HG03025 (cell line): Measurements from ENCODE around the gene ITGAV.

Experiments used
- ATAC-seq: cut with Tn5 transposase; IDR thresholded peaks from one replicate; pipeline ENCODE4 v1.9.1; 2021; ENCODE audit warnings: mild to moderate bottlenecking, moderate library complexity; ENCODE audit not compliant: unreplicated experiment, low FRiP score

Gene ITGAV

DNA sequence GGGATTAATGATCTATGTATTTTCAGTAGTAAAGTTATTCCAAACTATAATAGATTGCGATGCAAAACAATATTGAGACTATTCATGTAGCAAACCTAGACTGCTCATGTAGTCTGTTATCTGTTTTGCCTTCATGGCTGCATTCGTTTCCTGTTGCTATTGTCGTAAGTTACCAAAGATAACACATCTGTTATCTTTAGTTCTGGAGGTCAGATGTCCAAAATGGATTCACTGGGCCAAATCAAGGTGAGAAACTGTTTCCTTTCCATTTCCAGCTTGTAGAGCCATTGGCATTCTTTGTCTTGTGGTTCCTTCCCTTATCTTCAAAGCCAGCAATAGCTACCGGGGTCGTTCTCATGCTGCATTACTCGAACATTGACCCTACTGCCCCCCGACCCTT is 20.9 kb downstream of the ITGAV start:
- ATAC-seq = no peak

DNA sequence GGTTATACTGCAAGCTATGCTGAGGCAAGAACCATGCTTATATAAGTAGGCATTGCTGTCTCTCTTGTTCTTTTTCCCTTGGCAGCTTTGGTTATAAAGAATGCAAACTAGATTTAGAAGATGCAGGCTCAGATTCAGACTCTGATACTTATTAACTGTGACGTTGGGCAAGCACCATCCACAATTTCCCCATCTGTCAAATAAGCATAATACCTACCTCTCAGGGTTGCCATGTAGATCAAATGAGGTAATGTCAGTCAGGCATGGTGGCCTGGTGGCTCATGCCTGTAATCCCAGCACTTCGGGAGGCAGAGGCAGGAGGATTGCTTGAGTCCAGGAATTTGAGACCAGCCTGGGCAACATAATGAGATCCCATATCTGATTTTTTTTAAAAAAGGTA is 21.7 kb downstream of the ITGAV start:
- ATAC-seq = no peak

DNA sequence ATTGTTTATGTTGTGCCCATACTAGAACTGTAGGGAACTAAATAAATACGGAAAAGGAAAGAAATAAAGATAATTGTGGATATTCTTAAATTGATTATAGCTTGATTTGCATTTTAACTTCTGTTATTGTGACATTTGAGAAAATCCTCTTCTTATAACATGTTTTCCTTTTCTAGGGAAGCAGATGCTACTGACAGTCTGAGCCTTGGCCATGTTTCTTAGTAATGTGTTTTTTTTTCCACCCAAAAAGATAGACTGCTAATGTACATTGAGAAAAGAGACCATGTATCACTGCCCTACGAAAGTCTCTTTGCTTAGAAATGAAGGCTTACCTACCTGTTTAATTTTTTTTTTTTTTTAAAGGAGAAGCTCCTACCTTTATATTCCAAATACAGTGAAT is 22.2 kb downstream of the ITGAV start:
- no peak for ATAC-seq

DNA sequence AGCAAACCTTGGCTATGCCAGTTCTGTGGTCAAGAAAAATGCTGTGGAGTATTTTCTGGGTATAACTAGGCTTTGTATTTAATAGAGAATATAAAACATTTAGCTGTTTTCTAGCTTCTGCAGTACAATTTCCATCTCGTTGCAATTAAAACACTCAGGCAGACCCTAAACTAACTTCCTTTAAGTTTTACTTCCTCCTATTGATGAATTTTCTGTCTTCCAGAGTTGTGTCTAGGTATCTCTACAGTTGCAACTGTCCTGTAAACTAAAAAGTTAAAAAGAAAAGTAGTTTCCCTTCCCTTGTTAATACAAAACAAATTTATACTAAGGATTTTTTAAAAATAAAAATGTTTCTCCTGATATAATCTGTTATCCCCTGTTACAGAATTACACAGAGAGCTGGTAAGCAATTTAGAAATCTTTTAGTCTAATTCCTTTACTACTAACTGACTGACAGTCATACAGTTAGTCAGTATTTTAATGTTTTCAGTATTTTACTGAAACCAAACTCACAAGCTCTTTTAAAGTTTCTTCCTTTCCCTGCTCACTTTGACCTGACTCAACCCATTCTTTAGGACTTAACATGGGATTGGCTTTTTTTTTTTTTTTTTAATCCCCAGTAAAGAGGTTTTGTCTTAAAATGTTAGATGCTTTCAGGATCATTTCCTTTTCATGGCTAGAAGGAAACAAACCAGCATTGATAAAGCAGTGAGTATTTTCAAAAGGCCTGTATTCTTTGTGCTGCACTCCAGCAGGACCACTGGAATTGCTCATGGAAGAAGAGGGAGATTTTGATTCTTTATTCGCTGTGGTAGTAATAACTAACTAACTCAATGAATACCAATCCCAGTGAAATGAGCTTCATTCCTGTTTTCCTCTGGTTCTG is 22.9 kb downstream of the ITGAV start:
- ATAC-seq = no peak

DNA sequence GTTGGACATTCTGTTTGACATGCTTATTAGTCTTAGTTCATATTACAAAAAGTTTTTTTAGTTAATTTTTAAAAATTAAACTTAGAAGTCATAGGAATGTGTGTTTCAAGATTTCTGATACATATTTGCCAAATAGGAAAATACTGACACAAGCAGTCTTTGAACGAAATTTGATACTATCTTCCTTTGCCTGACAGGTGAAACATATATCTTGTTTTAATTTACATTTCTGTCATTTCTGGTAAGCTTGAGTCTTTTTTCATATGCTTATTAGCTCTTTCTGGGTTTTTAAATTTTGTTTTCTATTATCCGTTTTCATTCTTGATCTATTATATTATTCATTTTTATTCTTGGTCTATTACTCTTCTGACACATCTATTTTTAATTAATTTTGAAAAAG is 24.5 kb downstream of the ITGAV start:
- no peak for ATAC-seq

DNA sequence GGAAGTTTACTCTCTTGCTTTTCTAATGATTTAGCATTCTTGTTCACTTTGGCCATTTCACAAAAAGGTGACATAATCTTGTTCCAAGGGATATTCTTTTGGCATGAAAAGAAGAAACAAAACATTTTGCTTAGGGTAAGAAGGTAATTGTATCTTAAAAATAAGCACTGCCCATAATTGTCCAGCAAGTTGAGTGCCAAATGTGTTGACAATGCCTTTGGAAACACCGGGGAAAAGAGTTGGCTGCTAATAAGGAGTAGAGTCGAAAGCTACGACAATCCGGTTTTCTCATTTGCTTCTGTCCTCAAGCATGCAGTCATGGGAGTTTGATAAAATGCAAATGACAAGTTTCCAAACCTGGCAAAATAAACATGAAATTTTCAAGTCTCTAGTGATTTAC is 27.3 kb downstream of the ITGAV start:
- no peak for ATAC-seq

DNA sequence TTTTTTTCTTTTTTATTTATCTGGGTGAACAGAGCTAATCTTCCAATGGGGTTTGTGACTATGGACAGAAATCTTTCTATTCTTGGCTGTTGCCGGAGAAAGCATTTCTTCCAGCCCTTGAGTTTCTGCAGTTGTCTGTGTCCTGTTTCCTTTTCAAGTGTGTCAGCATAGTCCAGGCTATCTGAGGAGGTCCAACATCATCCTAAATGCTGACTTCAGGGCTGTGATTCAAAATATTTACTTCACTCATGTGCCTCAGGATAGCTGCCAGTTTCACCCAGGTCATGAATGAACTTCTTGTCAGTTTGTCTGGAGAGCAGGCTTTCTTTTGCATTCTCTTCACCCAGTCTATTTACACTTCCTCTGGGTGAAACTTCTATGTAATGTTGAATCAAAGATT is 27.9 kb downstream of the ITGAV start:
- ATAC-seq = no peak

DNA sequence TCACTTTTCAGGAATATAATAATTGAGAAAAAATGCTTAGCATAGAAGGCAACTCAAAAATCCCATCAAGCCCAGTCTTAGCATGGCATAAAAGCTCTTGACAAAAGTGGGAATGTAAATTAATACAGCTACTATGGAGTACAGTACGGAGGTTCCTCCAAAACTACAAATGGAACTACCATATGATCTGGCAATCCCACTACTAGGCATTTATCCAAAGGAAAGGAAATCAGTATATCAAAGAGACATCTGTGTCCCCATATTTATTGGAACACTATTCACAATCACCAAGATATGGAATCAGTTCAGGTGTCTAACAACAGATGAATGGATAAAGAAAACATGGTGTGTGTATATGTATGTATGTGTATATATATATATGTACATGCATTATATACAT is 28.8 kb downstream of the ITGAV start:
- ATAC-seq = no peak

DNA sequence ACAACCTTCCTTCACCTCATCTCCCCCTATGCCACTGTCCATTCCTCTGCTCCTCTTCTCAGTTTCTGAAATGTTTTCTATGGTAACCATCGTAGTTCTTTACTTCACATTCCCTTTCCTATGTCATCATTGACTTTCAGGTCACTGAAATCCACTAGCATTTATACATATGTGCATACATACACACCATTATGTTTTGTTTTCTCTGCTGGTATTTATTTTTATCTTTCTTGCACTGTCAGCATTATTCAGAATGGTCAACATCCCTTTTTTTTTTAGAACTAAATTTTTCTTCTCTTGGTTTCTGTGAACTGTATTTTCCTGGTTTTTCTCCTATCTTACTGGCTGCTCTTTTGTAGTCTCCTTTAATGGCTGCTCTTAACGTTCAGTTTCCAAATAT is 33.2 kb downstream of the ITGAV start:
- ATAC-seq = no peak

DNA sequence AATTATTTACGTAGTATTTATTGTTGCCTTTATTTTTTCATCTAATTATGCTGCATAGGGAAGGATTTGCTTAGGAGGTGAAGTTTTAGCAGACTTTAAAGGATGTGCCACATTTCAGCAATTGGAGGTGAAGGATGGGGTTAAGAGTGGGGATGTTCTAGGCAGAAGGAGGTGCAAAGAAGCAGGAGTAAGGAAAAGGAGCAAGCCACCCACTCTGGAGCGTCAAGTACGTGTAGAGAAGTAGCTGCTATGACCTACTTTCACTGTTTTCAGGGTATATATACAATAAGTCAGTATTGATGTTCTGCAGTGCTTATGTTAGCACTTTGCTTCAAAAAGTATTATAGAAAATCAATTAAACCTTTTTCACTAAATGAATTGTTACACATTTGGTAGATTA is 34.4 kb downstream of the ITGAV start:
- no peak for ATAC-seq

DNA sequence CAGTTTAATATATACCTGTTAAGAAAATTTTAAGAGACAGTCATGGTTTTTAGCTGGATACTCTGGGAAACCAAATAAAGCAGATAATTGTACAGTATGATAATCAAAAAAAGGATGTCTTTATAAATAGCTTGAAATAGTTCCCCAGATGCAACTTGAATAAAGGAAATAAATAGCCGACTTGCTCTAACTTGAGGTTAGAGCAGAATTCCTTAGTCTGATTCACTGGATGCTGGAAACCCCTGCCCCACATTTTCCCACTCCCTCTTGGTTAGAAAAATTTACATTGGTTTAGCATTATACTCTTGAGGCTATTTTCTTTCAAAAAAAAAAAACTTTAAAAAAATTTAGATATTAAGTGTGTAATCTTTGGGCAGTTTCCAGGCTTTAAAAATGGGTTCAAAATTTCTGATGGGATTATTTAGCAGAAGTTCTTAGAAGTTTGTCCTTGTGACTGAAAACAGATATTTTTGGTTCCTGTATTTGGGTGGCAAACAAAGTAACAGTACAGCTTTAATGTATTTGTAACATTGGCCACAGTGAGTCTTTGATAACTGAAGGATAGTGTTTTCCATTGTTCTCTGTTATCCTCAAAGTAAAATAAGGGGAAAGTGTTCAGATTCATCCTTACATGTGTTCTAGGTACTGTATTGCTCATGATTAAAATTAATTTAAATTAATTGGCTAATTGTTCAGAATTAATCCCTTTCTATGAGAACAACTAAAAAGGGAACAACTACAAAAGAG is 39.6 kb downstream of the ITGAV start:
- no peak for ATAC-seq

DNA sequence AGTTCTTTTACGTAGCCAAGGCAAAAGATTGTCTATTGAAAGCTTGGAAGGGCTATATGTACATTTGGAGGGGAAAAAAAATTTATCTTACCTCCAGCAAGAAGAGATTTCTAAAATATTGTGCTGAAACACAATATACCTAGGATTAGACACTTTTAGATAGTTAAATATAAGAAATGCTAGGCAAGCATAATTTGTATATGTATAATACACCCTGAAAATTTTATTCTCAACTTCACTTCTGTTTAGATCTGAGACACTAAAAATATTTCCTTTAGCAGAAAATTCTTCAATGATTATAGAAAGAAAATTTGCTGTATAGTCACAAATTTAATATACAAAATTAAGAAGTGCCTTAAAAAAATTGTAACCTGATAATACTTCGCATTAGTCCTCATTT is 42.6 kb downstream of the ITGAV start:
- no peak for ATAC-seq

DNA sequence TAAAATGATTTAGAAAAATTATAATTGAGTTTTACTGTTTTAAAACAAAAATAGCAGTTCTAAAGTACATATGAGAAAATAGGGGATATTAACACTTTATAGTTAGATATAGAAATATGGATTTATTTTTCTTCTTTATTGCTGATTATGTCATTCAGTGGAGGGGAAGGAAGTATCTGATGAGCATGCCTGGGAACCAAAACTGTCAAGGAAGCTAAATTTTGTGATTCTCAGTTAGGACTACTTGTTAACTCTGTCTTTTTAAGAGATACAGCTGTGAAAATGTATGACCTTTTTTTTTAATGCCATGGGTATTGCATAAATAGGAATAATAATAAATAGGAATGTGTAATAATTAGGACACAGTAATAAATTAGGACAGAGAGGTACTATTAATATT is 44.8 kb downstream of the ITGAV start:
- no peak for ATAC-seq

DNA sequence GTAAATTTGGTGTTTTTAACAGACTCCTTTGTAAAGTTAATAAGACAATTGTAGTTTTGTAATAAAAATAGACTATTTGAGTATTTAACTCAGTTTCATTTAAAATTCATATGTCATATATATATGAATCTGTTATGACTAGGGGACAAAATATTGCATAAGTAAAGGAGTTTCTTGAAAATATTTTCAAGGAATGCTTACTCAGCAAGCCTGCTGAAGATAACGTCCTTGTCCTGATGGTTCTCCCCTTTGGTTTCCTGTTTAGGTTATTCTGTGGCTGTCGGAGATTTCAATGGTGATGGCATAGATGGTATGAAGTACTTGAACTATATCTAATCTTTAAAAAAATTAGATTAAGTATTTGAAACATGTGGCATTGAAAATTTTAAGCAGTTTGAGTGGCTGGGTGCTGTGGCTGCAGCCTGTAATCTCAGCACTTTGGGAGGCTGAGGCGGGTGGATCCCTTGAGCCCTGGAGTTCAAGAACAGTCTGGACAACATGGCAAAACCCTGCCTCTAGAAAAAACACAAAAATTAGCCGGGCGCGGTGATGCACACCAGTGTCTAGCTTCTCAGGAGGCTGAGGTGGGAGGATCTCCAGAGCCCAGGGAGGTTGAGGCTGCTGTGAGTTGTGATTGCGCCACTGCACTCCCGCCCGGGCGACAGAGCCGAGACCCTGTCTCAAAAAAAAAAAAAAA is 47.1 kb downstream of the ITGAV start:
- ATAC-seq = no peak

DNA sequence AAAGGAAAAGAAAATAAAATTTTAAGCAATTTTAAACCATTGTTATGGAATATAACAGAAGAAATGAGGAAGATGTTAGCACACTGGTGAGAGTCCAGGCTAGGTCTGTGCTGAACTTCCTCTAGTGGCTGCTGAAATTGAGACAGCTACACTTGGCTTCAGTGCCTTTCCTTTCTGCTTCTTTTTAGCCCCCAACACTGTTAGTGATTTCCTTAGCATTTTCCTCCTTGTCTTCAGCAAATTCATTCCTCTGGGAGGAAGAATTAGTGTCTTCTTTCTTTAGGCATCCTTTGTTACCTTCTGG is 47.6 kb downstream of the ITGAV start:
- ATAC-seq = no peak

DNA sequence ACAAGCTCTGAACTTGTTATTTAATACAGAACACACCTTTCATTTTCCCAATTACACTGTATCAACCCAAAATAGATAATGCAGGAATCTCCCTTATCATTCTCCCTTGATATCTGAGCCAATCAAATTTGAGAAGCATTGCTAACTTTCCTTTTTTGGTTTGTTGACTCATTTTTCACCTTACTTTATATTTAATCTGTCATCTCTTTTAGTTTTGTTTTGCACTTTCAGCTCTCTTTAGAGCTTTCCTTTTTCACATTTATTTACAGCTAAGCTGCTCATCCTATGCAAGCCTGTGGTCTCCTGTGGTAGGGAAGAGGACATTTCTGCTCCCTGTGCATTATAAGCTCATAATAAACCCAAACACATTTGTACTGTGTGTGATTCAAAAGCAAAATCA is 50.1 kb downstream of the ITGAV start:
- peak; percentile 59 for ATAC-seq

DNA sequence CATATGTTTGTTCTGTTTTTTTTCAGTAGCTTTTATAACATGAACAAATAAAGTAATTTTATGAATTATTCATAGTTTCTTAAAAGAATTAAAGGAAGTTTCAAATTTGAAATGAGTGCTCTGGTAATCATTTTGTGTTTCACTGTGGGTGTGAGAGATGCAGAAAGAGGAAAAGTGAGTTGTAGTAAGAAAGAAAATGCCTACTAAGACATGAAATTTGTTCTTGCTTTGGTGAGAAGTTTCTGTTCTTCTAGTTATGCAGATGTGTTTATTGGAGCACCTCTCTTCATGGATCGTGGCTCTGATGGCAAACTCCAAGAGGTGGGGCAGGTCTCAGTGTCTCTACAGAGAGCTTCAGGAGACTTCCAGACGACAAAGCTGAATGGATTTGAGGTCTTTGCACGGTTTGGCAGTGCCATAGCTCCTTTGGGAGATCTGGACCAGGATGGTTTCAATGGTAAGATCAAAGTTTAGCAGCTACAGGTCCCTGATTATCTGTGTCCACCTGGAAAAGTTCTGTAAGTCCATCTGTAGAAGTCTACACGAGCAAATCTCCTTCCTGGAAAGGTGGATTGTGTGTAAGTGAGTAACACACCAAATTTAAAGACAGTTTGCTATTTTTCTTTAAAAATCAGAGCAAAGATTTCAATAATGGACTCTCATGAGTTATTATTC is 51.4 kb downstream of the ITGAV start:
- ATAC-seq = peak; percentile 30

DNA sequence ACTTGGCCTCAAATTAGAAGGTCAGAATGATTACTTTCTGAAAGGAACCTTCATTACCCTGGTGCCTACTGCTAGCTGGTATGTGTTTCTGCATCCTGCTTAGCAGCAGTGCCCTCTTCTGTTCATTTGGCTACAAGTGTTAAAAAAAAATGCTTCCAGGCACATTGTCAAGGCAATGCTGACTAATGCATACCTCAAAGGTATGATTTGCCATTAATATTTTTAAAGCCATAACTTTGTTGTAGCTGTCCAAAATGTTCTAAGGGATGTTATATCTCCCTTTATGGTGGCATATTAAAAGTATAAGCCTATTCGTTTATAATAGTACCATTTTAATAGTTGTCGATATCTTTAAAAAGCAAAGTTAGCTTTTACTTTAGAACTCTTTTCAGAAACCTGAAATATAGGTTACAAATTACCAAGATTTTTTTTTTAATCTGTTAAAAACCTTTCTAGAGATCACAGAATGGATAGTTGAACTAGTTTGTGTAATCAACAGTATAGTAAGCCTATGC is 52.0 kb downstream of the ITGAV start:
- peak; percentile 70 for ATAC-seq

DNA sequence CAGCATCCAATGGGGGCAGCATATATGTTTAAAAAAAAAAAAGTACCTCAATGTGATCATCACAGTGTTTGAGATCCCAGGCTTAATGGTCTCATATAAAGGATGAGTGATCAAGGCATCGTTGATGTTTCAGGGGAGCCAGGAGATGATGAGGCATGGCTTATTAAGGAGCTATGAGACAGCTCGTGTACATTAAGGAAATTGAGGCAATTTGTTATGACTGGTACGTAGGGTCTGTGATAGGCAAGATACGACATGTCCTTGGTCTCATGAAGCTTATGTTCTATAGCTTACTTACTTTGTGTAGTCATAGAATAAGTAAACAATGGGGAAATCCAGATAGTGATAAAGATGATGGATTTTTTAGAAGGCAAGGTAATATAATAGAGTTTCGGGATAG is 54.9 kb downstream of the ITGAV start:
- no peak for ATAC-seq

DNA sequence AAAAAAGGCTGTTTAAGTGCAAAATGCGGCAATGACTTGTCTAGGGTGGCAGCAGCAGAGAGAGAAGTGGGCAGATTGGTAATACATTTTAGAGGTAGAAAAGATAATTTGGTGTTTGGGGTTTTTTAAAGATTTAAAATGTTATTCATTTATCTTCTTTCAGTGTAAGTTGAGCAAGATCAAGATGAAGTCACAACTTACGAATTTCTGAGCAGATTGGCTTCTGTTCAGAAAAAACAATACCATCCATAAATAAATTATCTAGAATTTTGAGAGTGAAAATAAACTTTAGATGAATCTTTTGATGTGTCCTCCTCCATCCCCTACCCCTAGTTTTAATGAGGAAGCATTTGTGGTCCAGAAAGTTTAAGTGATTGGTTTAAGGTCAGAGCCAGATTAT is 56.1 kb downstream of the ITGAV start:
- ATAC-seq = no peak

DNA sequence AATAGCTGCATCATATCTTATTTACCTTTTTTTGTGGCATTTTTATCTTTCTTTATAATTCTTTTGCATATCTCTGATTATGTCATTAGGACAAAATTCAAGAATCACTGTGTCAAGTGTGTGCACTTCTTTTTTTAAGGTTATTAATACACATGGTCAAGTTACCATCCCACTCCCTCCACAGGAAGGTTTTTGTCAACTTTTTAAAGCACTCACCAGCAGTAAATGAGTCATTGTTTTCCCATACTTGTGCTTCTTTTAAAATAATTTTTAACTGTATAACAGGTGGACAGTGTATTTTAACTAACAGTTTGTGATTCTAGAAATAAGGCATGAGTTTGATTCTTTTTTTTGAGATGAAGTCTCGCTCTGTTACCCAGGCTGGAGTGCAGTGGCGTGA is 58.3 kb downstream of the ITGAV start:
- ATAC-seq = no peak
